ENCODE data around the gene SGSM2. TPM values are rescaled to one million over a fixed set of nuclear protein-coding genes. Genes with fewer than 3 reads are reported as not detected.

Gene SGSM2
- total and polyA plus RNA-seq, 2 of the 8 experiments (the other 6 are each of a cell fraction or from before 2014, with no cell fraction given) = 44.5 to 77.7 TPM

DNA sequence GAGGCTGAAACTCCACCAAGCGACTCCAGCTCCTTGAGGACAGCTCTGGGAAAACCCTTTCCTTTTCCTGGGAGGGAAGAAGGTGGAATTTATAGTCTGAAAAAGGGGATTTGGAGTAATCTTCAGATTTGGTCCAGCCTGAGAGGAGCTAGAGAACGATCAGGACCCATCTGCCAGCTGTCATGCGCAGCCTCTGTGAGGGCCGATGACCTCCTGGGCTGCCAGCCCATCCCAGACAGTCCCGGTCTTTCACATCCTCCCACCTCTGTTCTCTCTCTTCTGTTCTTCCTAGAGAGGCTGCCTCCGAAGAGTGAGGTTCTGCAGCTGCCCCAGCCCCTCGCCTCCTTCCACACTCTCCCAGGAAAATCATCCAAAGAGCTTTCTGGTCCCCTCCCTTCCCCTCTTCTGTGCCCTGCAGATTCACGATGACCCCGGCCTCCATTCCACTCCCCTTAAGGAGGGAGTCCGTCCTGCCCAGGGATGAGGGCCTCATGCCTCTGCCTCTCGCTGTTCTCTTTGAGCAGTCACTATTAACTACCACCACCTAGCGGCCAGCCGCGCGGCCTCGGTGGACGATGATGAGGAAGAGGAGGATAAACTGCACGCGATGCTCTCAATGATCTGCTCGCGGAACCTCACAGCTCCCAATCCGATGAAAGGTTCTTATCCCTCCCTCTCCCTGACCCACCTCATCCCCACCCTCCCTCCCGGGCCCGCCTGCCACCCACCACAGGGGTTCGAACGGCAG is 29.6 kb downstream of the SGSM2 start:
- H3K79me2 ChIP-seq (ENCODE audit: control insufficient read depth in 1 of 2, insufficient read depth in 2 of 2, low read length in 2 of 2) = no peaks in the 10 kb centered on the region
- H4K91ac ChIP-seq (replicated peaks; ENCODE audit: insufficient read length, low read length) = no peak overlapping the region
- no peak overlapping the region for H3K18ac ChIP-seq (ENCODE audit: extremely low read depth, low read length)
- H3K36me3 ChIP-seq (ENCODE audit: control insufficient read depth in 2 of 4, insufficient read depth in 4 of 4, low read length in 3 of 4) = peaks cover 0 to 10% (median 7%) of the 10 kb centered on the region in 4 experiments; a peak in 4 of 8 replicates
- H4K20me1 ChIP-seq (replicated peaks in 1 of 2; ENCODE audit: control insufficient read depth in 1 of 2, insufficient read depth in 2 of 2, low read length in 2 of 2) = peaks cover 0 to 2% of the 10 kb centered on the region in 2 experiments
- H3K14ac ChIP-seq (ENCODE audit: insufficient read length) = no peak overlapping the region
- H2BK12ac ChIP-seq (ENCODE audit: low read depth, low read length) = no peak overlapping the region
- no peak overlapping the region for H3K4ac ChIP-seq (replicated peaks; ENCODE audit: insufficient read length, low read depth, low read length)
- H3K4me1 ChIP-seq (replicated peaks in 1 of 4; ENCODE audit: control insufficient read depth in 3 of 4, insufficient read depth in 4 of 4, low read length in 3 of 4) = peaks cover 0 to 12% (median 5%) of the 10 kb centered on the region in 4 experiments; a peak in 4 of 7 replicates
- no peak overlapping the region for H3K23ac ChIP-seq (ENCODE audit: insufficient read length)
- H3K23me2 ChIP-seq (ENCODE audit: low read depth, low read length) = no peaks in the 10 kb centered on the region
- H3K9me3 ChIP-seq (ENCODE audit: insufficient read depth in 2 of 2, low read depth in 1 of 2, low read length in 1 of 2) = no peaks in the 10 kb centered on the region
- no peaks in the 10 kb centered on the region for H3K79me1 ChIP-seq (ENCODE audit: low read depth, low read length)
- WGBS, 2 experiments (ENCODE audit: extremely low coverage in 1 of 2, insufficient coverage in 1 of 2, insufficient read length in 1 of 2, insufficient replicate concordance in 2 of 2, low coverage in 1 of 2, low lambda C conversion rate in 2 of 2, missing lambda C conversion rate in 1 of 2) = 69% methylated on average over 19 of the region's 26 CpGs; no CpG with 5 or more reads in 1 of the 2 experiments
- no peak overlapping the region for H3K4me2 ChIP-seq (ENCODE audit: insufficient read depth in 1 of 2, low read depth in 2 of 2, low read length in 2 of 2)
- TF ChIP-seq EP300 (IDR thresholded peaks at IDR 0.05; ENCODE audit: borderline replicate concordance in 1 of 2, low read depth in 2 of 2, low read length in 2 of 2) (no peak), RAD21 (IDR thresholded peaks at IDR 0.05 in 1 of 2, conservative IDR thresholded peaks at IDR 0.05 in 1 of 2; ENCODE audit: low read depth in 2 of 2, low read length in 2 of 2) (peak; percentile 62 to 68)
- TF ChIP-seq, protein P1, sequence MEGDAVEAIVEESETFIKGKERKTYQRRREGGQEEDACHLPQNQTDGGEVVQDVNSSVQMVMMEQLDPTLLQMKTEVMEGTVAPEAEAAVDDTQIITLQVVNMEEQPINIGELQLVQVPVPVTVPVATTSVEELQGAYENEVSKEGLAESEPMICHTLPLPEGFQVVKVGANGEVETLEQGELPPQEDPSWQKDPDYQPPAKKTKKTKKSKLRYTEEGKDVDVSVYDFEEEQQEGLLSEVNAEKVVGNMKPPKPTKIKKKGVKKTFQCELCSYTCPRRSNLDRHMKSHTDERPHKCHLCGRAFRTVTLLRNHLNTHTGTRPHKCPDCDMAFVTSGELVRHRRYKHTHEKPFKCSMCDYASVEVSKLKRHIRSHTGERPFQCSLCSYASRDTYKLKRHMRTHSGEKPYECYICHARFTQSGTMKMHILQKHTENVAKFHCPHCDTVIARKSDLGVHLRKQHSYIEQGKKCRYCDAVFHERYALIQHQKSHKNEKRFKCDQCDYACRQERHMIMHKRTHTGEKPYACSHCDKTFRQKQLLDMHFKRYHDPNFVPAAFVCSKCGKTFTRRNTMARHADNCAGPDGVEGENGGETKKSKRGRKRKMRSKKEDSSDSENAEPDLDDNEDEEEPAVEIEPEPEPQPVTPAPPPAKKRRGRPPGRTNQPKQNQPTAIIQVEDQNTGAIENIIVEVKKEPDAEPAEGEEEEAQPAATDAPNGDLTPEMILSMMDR (IDR thresholded peaks at IDR 0.05; ENCODE audit: control extremely low read depth in 1 of 3, insufficient read depth in 1 of 3, low read depth in 1 of 3, low read length in 3 of 3) = peak; percentile 51 to 76 (median 70)
- H3K9ac ChIP-seq (replicated peaks in 1 of 4; ENCODE audit: extremely low read depth in 1 of 4, low read depth in 3 of 4, low read length in 3 of 4) = no peak overlapping the region
- POLR2A ChIA-PET (ENCODE audit: partially characterized antibody) = interaction anchor here (0.5 to 5.7 kb wide), 12 partner anchors 8 to 344 kb away, joined by 3 to 34 read pairs (median 4); partner anchors contain the start of genes MNT, SGSM2, SMG6 and SRR
- CTCF ChIA-PET (ENCODE audit: partially characterized antibody) = interaction anchor here (0.6 to 13.4 kb wide), 14 partner anchors 9 to 385 kb away, joined by 3 to 209 read pairs (median 5); no protein-coding TSS in a partner anchor
- H2BK20ac ChIP-seq (ENCODE audit: low read length) = no peak overlapping the region
- H3K27ac ChIP-seq (ENCODE audit: low read depth, low read length) = no peak overlapping the region
- DNase-seq (ENCODE audit: low read depth in 1 of 2, low spot score in 2 of 2) (peak in 1 of 2 experiments; percentile 85), FAIRE-seq (no peak)
- H2BK120ac ChIP-seq (replicated peaks; ENCODE audit: low read depth, low read length) = no peak overlapping the region
- no peak overlapping the region for H3K56ac ChIP-seq (replicated peaks; ENCODE audit: insufficient read length, low read depth, low read length)
- H4K5ac ChIP-seq (ENCODE audit: insufficient read length, low read depth, low read length) = no peak overlapping the region
- no peak overlapping the region for H2BK15ac ChIP-seq (ENCODE audit: low read length)
- no peak overlapping the region for H2BK5ac ChIP-seq (ENCODE audit: low read depth, low read length)
- no peaks in the 10 kb centered on the region for H3K27me3 ChIP-seq (replicated peaks in 1 of 4; ENCODE audit: control insufficient read depth in 3 of 4, extremely low read depth in 1 of 4, insufficient read depth in 3 of 4, low read length in 3 of 4)
- no peak overlapping the region for H2AFZ ChIP-seq (ENCODE audit: low read length)
- no peak overlapping the region for H3K4me3 ChIP-seq (ENCODE audit: extremely low read depth in 1 of 4, insufficient read depth in 2 of 4, low read depth in 3 of 4, low read length in 4 of 4)
- H2AK5ac ChIP-seq (ENCODE audit: low read depth, low read length) = no peak overlapping the region
- no peak overlapping the region; the same call in 1 of the 2 replicates for H4K8ac ChIP-seq (ENCODE audit: extremely low read depth, insufficient read depth, low read length)

All from H1 (cell line).